ENCODE results near the gene GRIA3. TPM values are rescaled to one million over a fixed set of nuclear protein-coding genes. Genes with fewer than 3 reads are reported as not detected.

Gene GRIA3
- total RNA-seq (2021): 1.4 and 2.4 TPM in 2 replicates
- long read RNA-seq, partial matches to known transcripts: 4 of 6 reads
- long read RNA-seq, other reads (novel, unspliced or antisense): 2 of 6 reads

DNA sequence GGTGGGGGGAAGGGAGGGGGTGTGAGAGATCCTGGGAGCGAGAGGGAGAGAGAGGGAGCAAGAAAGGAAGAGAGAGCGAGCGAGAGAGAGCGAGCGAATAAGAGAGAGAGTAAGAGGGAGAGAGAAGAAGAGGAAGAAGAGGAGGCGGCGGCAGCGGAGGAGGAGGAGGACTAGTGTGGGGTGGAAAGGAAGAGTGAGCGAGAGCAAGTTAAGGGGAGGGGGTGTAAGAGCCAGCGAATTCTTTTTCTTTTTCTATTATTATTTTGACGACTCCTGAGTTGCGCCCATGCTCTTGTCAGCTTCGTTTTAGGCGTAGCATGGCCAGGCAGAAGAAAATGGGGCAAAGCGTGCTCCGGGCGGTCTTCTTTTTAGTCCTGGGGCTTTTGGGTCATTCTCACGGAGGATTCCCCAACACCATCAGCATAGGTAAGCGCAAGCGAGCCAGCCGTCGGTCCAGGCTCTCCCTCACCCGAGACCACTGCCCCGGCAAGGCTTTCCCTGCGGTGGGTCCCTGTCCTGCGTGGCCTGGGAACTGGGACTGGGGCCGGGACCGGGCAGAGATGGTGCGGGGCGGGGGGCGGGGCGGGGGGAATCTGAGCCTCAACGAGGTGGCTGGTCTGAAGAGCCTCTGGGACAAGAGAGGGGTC lies at the start of gene GRIA3:
TSS of gene GRIA3 (plus strand) at position 60 of the 647 bp plus-strand sequence. CDS start at position 318, 258 bp downstream.
- Histone ChIP-seq H4K91ac (ENCODE audit: insufficient read length, low read depth, low read length) (no peak within 1 kb of the TSS), H2AFZ (ENCODE audit: low read length) (no peak within 1 kb of the TSS), H2BK120ac (ENCODE audit: low read depth, low read length, poor library complexity, severe bottlenecking) (no peak within 1 kb of the TSS), H3K27me3 (ENCODE audit: insufficient read depth, low read length) (no peaks in the 10 kb centered on the region), H3K9me3 (ENCODE audit: control insufficient read depth, low read depth, low read length) (peaks cover 47% of the 10 kb centered on the region), H3K79me1 (ENCODE audit: insufficient read depth, low read depth, low read length, poor library complexity, severe bottlenecking) (no peaks in the 10 kb centered on the region), H3K14ac (ENCODE audit: insufficient read depth, low read length) (no peak within 1 kb of the TSS; the same call in 1 of the 2 replicates), H3K4me2 (ENCODE audit: insufficient read depth, insufficient read length, low read length) (peak within 1 kb of the TSS; percentile 84), H2BK15ac (ENCODE audit: low read depth, low read length) (no peak within 1 kb of the TSS), H2BK12ac (ENCODE audit: insufficient read length, low read depth, low read length) (no peak within 1 kb of the TSS), H3K56ac (ENCODE audit: insufficient read length, low read depth, low read length) (no peak within 1 kb of the TSS), H3K4ac (ENCODE audit: low read depth, low read length) (no peak within 1 kb of the TSS), H4K5ac (ENCODE audit: insufficient read length, low read depth, low read length) (no peak within 1 kb of the TSS), H3K4me1 (ENCODE audit: insufficient read depth, low read length) (no peaks in the 10 kb centered on the region), H3K18ac (ENCODE audit: insufficient read length, low read depth, low read length) (no peak within 1 kb of the TSS), H3K9ac (ENCODE audit: extremely low read depth, insufficient read length, low read length) (no peak within 1 kb of the TSS), H2AK5ac (ENCODE audit: insufficient read length, low read length) (no peak within 1 kb of the TSS), H3K27ac (ENCODE audit: insufficient read length, low read depth, low read length) (no peak within 1 kb of the TSS), H3K23me2 (ENCODE audit: insufficient read length, low read depth, low read length, poor library complexity, severe bottlenecking) (peaks cover 11% of the 10 kb centered on the region), H3T11ph (ENCODE audit: low read length) (no peak within 1 kb of the TSS), H3K79me2 (ENCODE audit: insufficient read depth, low read length) (no peaks in the 10 kb centered on the region), H4K20me1 (ENCODE audit: control insufficient read depth, insufficient read depth, insufficient read length) (no peaks in the 10 kb centered on the region), H2BK20ac (ENCODE audit: low read depth, low read length, poor library complexity, severe bottlenecking) (no peak within 1 kb of the TSS), H2BK5ac (ENCODE audit: insufficient read length, low read length) (no peak within 1 kb of the TSS), H4K8ac (replicated peaks; ENCODE audit: insufficient read length, low read depth, low read length) (no peak within 1 kb of the TSS), H3K23ac (ENCODE audit: insufficient read length, low read depth, low read length) (no peak within 1 kb of the TSS)
- Mint-ChIP-seq H3K9me3 (peaks cover 5 to 81% of the 10 kb centered on the region in 2 experiments; a peak in 4 of 5 replicates), H3K4me1 (peaks cover 8 to 11% of the 10 kb centered on the region in 2 experiments), H3K36me3 (ENCODE audit: insufficient read depth in 1 of 3, low read depth in 3 of 3) (peaks cover 0 to 2% (median 0%) of the 10 kb centered on the region in 3 experiments; a peak in 1 of 7 replicates), H3K27me3 (ENCODE audit: low read depth) (peaks cover 64% of the 10 kb centered on the region), H3K4me3 (peak within 1 kb of the TSS; percentile 67 to 94), H3K27ac (peak within 1 kb of the TSS in 1 of 3 experiments; percentile 85; a peak in 4 of 7 replicates)
- no CpG with 5 or more reads among the region's 33 CpGs for WGBS (ENCODE audit: extremely low coverage, insufficient read length, low lambda C conversion rate)
- peak; percentile 35 for DNase-seq
- TF ChIP-seq, protein P1, sequence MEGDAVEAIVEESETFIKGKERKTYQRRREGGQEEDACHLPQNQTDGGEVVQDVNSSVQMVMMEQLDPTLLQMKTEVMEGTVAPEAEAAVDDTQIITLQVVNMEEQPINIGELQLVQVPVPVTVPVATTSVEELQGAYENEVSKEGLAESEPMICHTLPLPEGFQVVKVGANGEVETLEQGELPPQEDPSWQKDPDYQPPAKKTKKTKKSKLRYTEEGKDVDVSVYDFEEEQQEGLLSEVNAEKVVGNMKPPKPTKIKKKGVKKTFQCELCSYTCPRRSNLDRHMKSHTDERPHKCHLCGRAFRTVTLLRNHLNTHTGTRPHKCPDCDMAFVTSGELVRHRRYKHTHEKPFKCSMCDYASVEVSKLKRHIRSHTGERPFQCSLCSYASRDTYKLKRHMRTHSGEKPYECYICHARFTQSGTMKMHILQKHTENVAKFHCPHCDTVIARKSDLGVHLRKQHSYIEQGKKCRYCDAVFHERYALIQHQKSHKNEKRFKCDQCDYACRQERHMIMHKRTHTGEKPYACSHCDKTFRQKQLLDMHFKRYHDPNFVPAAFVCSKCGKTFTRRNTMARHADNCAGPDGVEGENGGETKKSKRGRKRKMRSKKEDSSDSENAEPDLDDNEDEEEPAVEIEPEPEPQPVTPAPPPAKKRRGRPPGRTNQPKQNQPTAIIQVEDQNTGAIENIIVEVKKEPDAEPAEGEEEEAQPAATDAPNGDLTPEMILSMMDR (conservative IDR thresholded peaks at IDR 0.05): no peak

Measured in H9 (cell line).